Thyroid gland (tissue), 4 donors: ENCODE results near the gene BTRC.

Experiments
- CTCF ChIP-seq, 6 experiments: fragments of 200-600 bp in 3 of 6; fragments of 450-650 bp in 3 of 6; sonication (generic) in 3 of 6; IDR thresholded peaks; one replicate each; pipeline ENCODE4 v1.5.1; 2016 to 2019; ENCODE audit warnings: antibody characterized with exemption in 6 of 6, mild to moderate bottlenecking in 2 of 6, inconsistent platforms in 1 of 6, moderate library complexity in 1 of 6
- POLR2A ChIP-seq, 2 donors: fragments of 450-650 bp; IDR thresholded peaks; one replicate each; pipeline ENCODE4 v1.6.1; 2017; ENCODE audit warnings: antibody characterized with exemption in 2 of 2, mild to moderate bottlenecking in 2 of 2, moderate library complexity in 1 of 2

DNA sequence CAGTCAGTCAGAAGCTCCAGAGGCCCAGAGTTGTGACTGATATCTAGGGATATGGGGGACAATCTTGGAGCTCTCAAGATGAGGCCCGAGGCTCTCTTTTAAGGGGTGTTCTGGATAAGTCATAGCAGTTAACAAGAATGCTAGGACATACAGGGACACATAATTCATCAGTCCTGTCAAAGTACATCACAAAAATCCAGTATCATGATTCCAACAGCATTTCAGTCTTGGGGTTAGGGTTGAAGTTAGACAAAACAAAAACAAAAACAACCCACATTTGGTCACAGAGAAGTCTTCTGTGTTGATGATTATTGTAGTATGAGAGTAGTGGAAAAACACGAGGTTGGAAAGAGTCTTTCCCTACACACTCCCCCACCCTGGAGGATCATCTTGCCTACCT lies 39.4 kb downstream of the BTRC start:
- TF ChIP-seq CTCF (IDR thresholded peaks at IDR 0.05) (no peak), POLR2A (IDR thresholded peaks at IDR 0.05) (no peak)
